KOPT-K1 (cell line): Measurements from ENCODE around the gene EIF5A2.
"Not testable (repeated sequence)": the region's sequence is repeated elsewhere in the genome, so short reads cannot be mapped to it uniquely, and the experiment has no call there.

Experiments
- H3K27ac ChIP-seq: fragments of 200-600 bp; sonication (generic); 2 replicates; pipeline ENCODE4 v1.5.1; 2016; ENCODE audit warnings: antibody characterized with exemption, mild to moderate bottlenecking, low read depth, low read length; ENCODE audit not compliant: poor library complexity, severe bottlenecking
- H3K36me3 ChIP-seq: fragments of 200-600 bp; sonication (generic); 2 replicates; pipeline ENCODE4 v1.5.1; 2017; ENCODE audit warnings: antibody characterized with exemption, mild to moderate bottlenecking, low read length, moderate library complexity; ENCODE audit not compliant: insufficient read depth
- H3K9me3 ChIP-seq: fragments of 200-600 bp; sonication (generic); 2 replicates; pipeline ENCODE4 v1.5.1; 2017; ENCODE audit warnings: antibody characterized with exemption, low read length, mild to moderate bottlenecking; ENCODE audit not compliant: insufficient read depth, poor library complexity, severe bottlenecking

EIF5A2 gene

GRCh38 chr3:170908235-170909116 is at the start of gene EIF5A2:
Gene EIF5A2 (minus strand): TSS chr3:170908637. CDS start chr3:170907806, 831 bp downstream.
- Histone ChIP-seq H3K9me3 (peaks cover 11% of the 10 kb centered on the region), H3K36me3 (no peaks in the 10 kb centered on the region), H3K27ac (peak within 1 kb of the TSS; percentile 59)

GRCh38 chr3:170956647-170957046 is 48.2 kb upstream of the EIF5A2 start:
- no peak overlapping the region for H3K27ac ChIP-seq
- no peaks in the 10 kb centered on the region for H3K36me3 ChIP-seq
- H3K9me3 ChIP-seq: no peaks in the 10 kb centered on the region

- no peaks in the 10 kb centered on the region for H3K36me3 ChIP-seq
- no peak overlapping the region for H3K27ac ChIP-seq
- no peaks in the 10 kb centered on the region for H3K9me3 ChIP-seq
These were observed 45.3 kb upstream of the EIF5A2 start for GRCh38 chr3:170953736-170954135.

- H3K9me3 ChIP-seq: no peaks in the 10 kb centered on the region
- no peak overlapping the region for H3K27ac ChIP-seq
- no peaks in the 10 kb centered on the region for H3K36me3 ChIP-seq
These were observed 44.8 kb upstream of the EIF5A2 start for GRCh38 chr3:170953229-170953628.

- H3K9me3 ChIP-seq: no peaks in the 10 kb centered on the region
- no peaks in the 10 kb centered on the region for H3K36me3 ChIP-seq
- no peak overlapping the region for H3K27ac ChIP-seq
These were observed 40.8 kb upstream of the EIF5A2 start for GRCh38 chr3:170949211-170949610.

GRCh38 chr3:170947018-170947769 is 38.8 kb upstream of the EIF5A2 start:
- no peaks in the 10 kb centered on the region for H3K36me3 ChIP-seq

GRCh38 chr3:170942011-170942410 is 33.6 kb upstream of the EIF5A2 start:
- H3K9me3 ChIP-seq: peaks cover 8% of the 10 kb centered on the region

More at GRCh38 chr3:170947018-170947769, 38.8 kb upstream of the EIF5A2 start:
- no peak overlapping the region for H3K27ac ChIP-seq
- no peaks in the 10 kb centered on the region for H3K9me3 ChIP-seq

GRCh38 chr3:170941551-170941950 is 33.1 kb upstream of the EIF5A2 start:
- Histone ChIP-seq H3K9me3 (peaks cover 8% of the 10 kb centered on the region), H3K27ac (no peak overlapping the region), H3K36me3 (no peaks in the 10 kb centered on the region)

More at GRCh38 chr3:170942011-170942410, 33.6 kb upstream of the EIF5A2 start:
- H3K27ac ChIP-seq: no peak overlapping the region
- no peaks in the 10 kb centered on the region for H3K36me3 ChIP-seq

GRCh38 chr3:170933039-170933438 is 24.6 kb upstream of the EIF5A2 start:
- H3K36me3 ChIP-seq, H3K9me3 ChIP-seq, H3K27ac ChIP-seq: not testable (repeated sequence)

GRCh38 chr3:170923553-170923952 is 15.1 kb upstream of the EIF5A2 start:
- H3K36me3 ChIP-seq, H3K27ac ChIP-seq: not testable (repeated sequence)
- H3K9me3 ChIP-seq: peaks cover 19% of the 10 kb centered on the region

GRCh38 chr3:170918715-170919114 is 10.3 kb upstream of the EIF5A2 start:
- Histone ChIP-seq H3K9me3 (peaks cover 32% of the 10 kb centered on the region), H3K36me3 (no peaks in the 10 kb centered on the region), H3K27ac (no peak overlapping the region)

GRCh38 chr3:170914690-170915089 is 6.3 kb upstream of the EIF5A2 start:
- Histone ChIP-seq H3K36me3 (no peaks in the 10 kb centered on the region), H3K27ac (no peak overlapping the region), H3K9me3 (peaks cover 21% of the 10 kb centered on the region)

- H3K9me3 ChIP-seq: peaks cover 25% of the 10 kb centered on the region
- no peak overlapping the region for H3K27ac ChIP-seq
- H3K36me3 ChIP-seq: no peaks in the 10 kb centered on the region
These were observed 5.8 kb upstream of the EIF5A2 start for GRCh38 chr3:170914212-170914611.

GRCh38 chr3:170911051-170911450 is 2.6 kb upstream of the EIF5A2 start:
- H3K9me3 ChIP-seq: peaks cover 11% of the 10 kb centered on the region
- H3K36me3 ChIP-seq: no peaks in the 10 kb centered on the region
- no peak overlapping the region for H3K27ac ChIP-seq

- Histone ChIP-seq H3K27ac (no peak overlapping the region), H3K36me3 (no peaks in the 10 kb centered on the region), H3K9me3 (peaks cover 11% of the 10 kb centered on the region)
These were observed 2.1 kb upstream of the EIF5A2 start for GRCh38 chr3:170910542-170910941.
